Measurements from ENCODE around the gene MUC2.
A peak's percentile ranks its signal among the peaks of the same experiment; 100 is the strongest.

MUC2 gene

GRCh38 chr11:1052133-1053011 is 22.3 kb upstream of the MUC2 start:
- no peak for DNase-seq

- peak; percentile 3 for DNase-seq
Observed at GRCh38 chr11:1053121-1053901, 21.4 kb upstream of the MUC2 start.

- DNase-seq: no peak
Observed at GRCh38 chr11:1054143-1055108, 20.2 kb upstream of the MUC2 start.

GRCh38 chr11:1055109-1055703 is 19.5 kb upstream of the MUC2 start:
- DNase-seq: no peak

GRCh38 chr11:1055990-1056771 is 18.5 kb upstream of the MUC2 start:
- DNase-seq: no peak

GRCh38 chr11:1057806-1058205 is 16.9 kb upstream of the MUC2 start:
- DNase-seq: no peak

GRCh38 chr11:1059759-1060158 is 14.9 kb upstream of the MUC2 start:
- DNase-seq: no peak

GRCh38 chr11:1060410-1060809 is 14.3 kb upstream of the MUC2 start:
- no peak for DNase-seq

GRCh38 chr11:1060852-1061616 is 13.6 kb upstream of the MUC2 start:
- peak; percentile 49 for DNase-seq

GRCh38 chr11:1062075-1062820 is 12.4 kb upstream of the MUC2 start:
- no peak for DNase-seq

- DNase-seq: no peak
Observed at GRCh38 chr11:1064167-1064566, 10.5 kb upstream of the MUC2 start.

GRCh38 chr11:1067812-1068496 is 6.7 kb upstream of the MUC2 start:
- DNase-seq: no peak

GRCh38 chr11:1069740-1070139 is 4.9 kb upstream of the MUC2 start:
- no peak for DNase-seq

- DNase-seq: no peak
Observed at GRCh38 chr11:1070594-1071462, 3.8 kb upstream of the MUC2 start.

GRCh38 chr11:1071571-1072115 is 3.0 kb upstream of the MUC2 start:
- DNase-seq: no peak

- DNase-seq: no peak
Observed at GRCh38 chr11:1072116-1072820, 2.4 kb upstream of the MUC2 start.

GRCh38 chr11:1072821-1073231 is 1.8 kb upstream of the MUC2 start:
- no peak for DNase-seq
